GM23338 (cell line): Measurements from ENCODE around the gene TTBK1. TPM values are rescaled to one million over a fixed set of nuclear protein-coding genes. Genes with fewer than 3 reads are reported as not detected.

Experiments
- ATAC-seq: fragments of 200-7000 bp; cut with Tn5 transposase; 3 replicates; pipeline ENCODE4 v1.9.1; 2020
- DNase-seq: peaks from one replicate; pipeline ENCODE4 v3.0.0-alpha.2; 2015; ENCODE audit warnings: low spot score
- H2AFZ ChIP-seq: fragments of 200-600 bp; sonication (generic); 2 replicates; pipeline ENCODE4 v1.8.0; 2016; ENCODE audit warnings: antibody characterized with exemption, mild to moderate bottlenecking, moderate library complexity
- H3F3A ChIP-seq: fragments of 200-600 bp; sonication (generic); replicated peaks from 2 replicates; pipeline ENCODE4 v1.8.0; 2017; ENCODE audit warnings: antibody characterized with exemption, mixed run types, low read depth
- H3K27ac ChIP-seq: fragments of 200-600 bp; sonication (generic); 2 replicates; pipeline ENCODE4 v1.6.1; 2016; ENCODE audit warnings: low read depth
- H3K27me3 ChIP-seq: fragments of 200-600 bp; sonication (generic); 2 replicates; pipeline ENCODE4 v1.8.0; 2016; ENCODE audit warnings: mild to moderate bottlenecking, mixed run types, moderate library complexity; ENCODE audit not compliant: insufficient read depth
- H3K36me3 ChIP-seq: fragments of 200-600 bp; sonication (generic); 2 replicates; pipeline ENCODE4 v1.8.0; 2016; ENCODE audit warnings: mild to moderate bottlenecking; ENCODE audit not compliant: insufficient read depth
- H3K4me1 ChIP-seq: fragments of 200-600 bp; sonication (generic); 2 replicates; pipeline ENCODE4 v1.8.0; 2016; ENCODE audit warnings: mild to moderate bottlenecking, moderate library complexity; ENCODE audit not compliant: insufficient read depth
- H3K4me2 ChIP-seq: fragments of 200-600 bp; sonication (generic); 2 replicates; pipeline ENCODE4 v1.7.1; 2017; ENCODE audit warnings: mixed run types
- H3K4me3 ChIP-seq: fragments of 200-600 bp; sonication (generic); 2 replicates; pipeline ENCODE4 v1.6.1; 2016; ENCODE audit warnings: mixed run types
- H3K79me2 ChIP-seq: fragments of 200-600 bp; sonication (generic); replicated peaks from 2 replicates; pipeline ENCODE4 v1.8.0; 2017; ENCODE audit warnings: mild to moderate bottlenecking; ENCODE audit not compliant: insufficient read depth
- H3K9me2 ChIP-seq: fragments of 200-600 bp; sonication (generic); 2 replicates; pipeline ENCODE4 v1.8.0; 2017; ENCODE audit not compliant: insufficient read depth
- H4K20me1 ChIP-seq: fragments of 200-600 bp; sonication (generic); replicated peaks from 2 replicates; pipeline ENCODE4 v1.8.0; 2017; ENCODE audit warnings: mild to moderate bottlenecking; ENCODE audit not compliant: insufficient read depth
- H3K27ac Mint-ChIP-seq: 2 replicates; pipeline ENCODE4 v1.8.0; 2020; ENCODE audit warnings: inconsistent platforms, mild to moderate bottlenecking, moderate library complexity, mixed read lengths
- H3K27me3 Mint-ChIP-seq: 3 replicates; pipeline ENCODE4 v1.8.0; 2022; ENCODE audit warnings: low read depth, mild to moderate bottlenecking, moderate library complexity, mixed read lengths, inconsistent platforms; ENCODE audit not compliant: insufficient read depth, poor library complexity
- H3K36me3 Mint-ChIP-seq: 3 replicates; pipeline ENCODE4 v1.8.0; 2021; ENCODE audit warnings: low read depth, mild to moderate bottlenecking, inconsistent platforms, moderate library complexity, mixed read lengths
- H3K4me1 Mint-ChIP-seq: 3 replicates; pipeline ENCODE4 v1.8.0; 2020; ENCODE audit warnings: mild to moderate bottlenecking, inconsistent platforms, mixed read lengths
- H3K4me3 Mint-ChIP-seq: 3 replicates; pipeline ENCODE4 v1.8.0; 2021; ENCODE audit warnings: moderate library complexity, mild to moderate bottlenecking, inconsistent platforms, mixed read lengths
- H3K9me3 Mint-ChIP-seq: 3 replicates; pipeline ENCODE4 v1.8.0; 2020; ENCODE audit warnings: moderate library complexity, mild to moderate bottlenecking, inconsistent platforms, mixed read lengths
- CREB1 ChIP-seq: fragments of 250-450 bp; sonication (Bioruptor Pico); IDR thresholded peaks from 2 replicates; pipeline ENCODE4 v1.5.0; 2020; ENCODE audit warnings: low read depth, mild to moderate bottlenecking, moderate library complexity
- CTCF ChIP-seq, 2 experiments: fragments of 200-600 bp in 1 of 2; sonication (generic) in 1 of 2; conservative IDR thresholded peaks; 2 replicates each; pipeline versions ENCODE4 v1.5.1 to v1.6.1; 2016 to 2017; ENCODE audit warnings: antibody characterized with exemption in 2 of 2, low read depth in 2 of 2, mild to moderate bottlenecking in 2 of 2, moderate library complexity in 1 of 2
- ETS1 ChIP-seq: IDR thresholded peaks from 2 replicates; pipeline ENCODE4 v1.6.1; 2016; ENCODE audit warnings: antibody characterized with exemption
- EZH2 ChIP-seq: fragments of 200-600 bp; sonication (generic); IDR thresholded peaks from one replicate; pipeline ENCODE4 v1.8.0; 2017; ENCODE audit warnings: antibody characterized with exemption, mild to moderate bottlenecking, low read depth; ENCODE audit not compliant: unreplicated experiment
- EZH2phosphoT487 ChIP-seq: fragments of 200-600 bp; sonication (generic); IDR thresholded peaks from one replicate; pipeline ENCODE4 v1.8.1; 2018; ENCODE audit warnings: antibody characterized with exemption; ENCODE audit not compliant: unreplicated experiment
- JUNB ChIP-seq: IDR thresholded peaks from one replicate; pipeline ENCODE4 v1.6.1; 2016; ENCODE audit warnings: antibody characterized with exemption; ENCODE audit not compliant: unreplicated experiment
- NANOG ChIP-seq: IDR thresholded peaks from 2 replicates; pipeline ENCODE4 v1.6.1; 2016; ENCODE audit warnings: antibody characterized with exemption, borderline replicate concordance
- POLR2AphosphoS5 ChIP-seq: IDR thresholded peaks from 2 replicates; pipeline ENCODE4 v1.6.1; 2016; ENCODE audit warnings: antibody characterized with exemption, low read depth
- REST ChIP-seq: IDR thresholded peaks from one replicate; pipeline ENCODE4 v1.6.1; 2018; ENCODE audit warnings: antibody characterized with exemption; ENCODE audit not compliant: unreplicated experiment
- STAT1 ChIP-seq: IDR thresholded peaks from one replicate; pipeline ENCODE4 v1.6.1; 2016; ENCODE audit warnings: antibody characterized with exemption; ENCODE audit not compliant: unreplicated experiment
- ZNF114 ChIP-seq: fragments of 250-450 bp; sonication (Bioruptor Pico); IDR thresholded peaks from 2 replicates; pipeline ENCODE4 v1.5.0; 2020; ENCODE audit warnings: mild to moderate bottlenecking, moderate library complexity
- ZNF331 ChIP-seq: fragments of 250-450 bp; sonication (Bioruptor Pico); IDR thresholded peaks from 2 replicates; pipeline ENCODE4 v1.5.0; 2020; ENCODE audit warnings: low read depth, mild to moderate bottlenecking, moderate library complexity
- ZNF462 ChIP-seq: fragments of 250-450 bp; sonication (Bioruptor Pico); IDR thresholded peaks from 2 replicates; pipeline ENCODE4 v1.5.0; 2020; ENCODE audit warnings: mild to moderate bottlenecking, moderate library complexity
- polyA plus RNA-seq: library from polyadenylated mRNA; unstranded; fragments of >200 nt; fragmentation: Nextera tagmentation; extraction: Ambion mirVana; gene quantifications from 2 replicates; pipeline ENCODE4 v1.2.1, GENCODE V29; 2016
- total RNA-seq: library from RNA; depleted of rRNA; stranded (reverse); fragments of >200 nt; shearing (Covaris generic); gene quantifications from 2 replicates; pipeline ENCODE4 v1.2.3, GENCODE V29; 2014

The TTBK1 gene
- total and polyA plus RNA-seq, 2 experiments from 2014 or later, result 0.29 to 1.1 TPM

- 0 out of 2 replicates have a peak, but pooled peaks cover 4% of the 10 kb centered on the region for H3K4me1 ChIP-seq
- Mint-ChIP-seq H3K27ac (no peak overlapping the region), H3K4me1 (peaks cover 4% of the 10 kb centered on the region; the same call in 2 of the 3 replicates), H3K9me3 (no peaks in the 10 kb centered on the region; the same call in 2 of the 3 replicates), H3K27me3 (peaks cover 28% of the 10 kb centered on the region), H3K36me3 (peaks cover 4% of the 10 kb centered on the region; the same call in 2 of the 3 replicates), H3K4me3 (no peak overlapping the region; the same call in 2 of the 3 replicates)
- H3K4me2 ChIP-seq, result no peak overlapping the region
- H3F3A ChIP-seq, result peaks cover 6% of the 10 kb centered on the region; the same call in 1 of the 2 replicates
- DNase-seq, result no peak
- H3K9me2 ChIP-seq, result no peaks in the 10 kb centered on the region
- no peak overlapping the region for H3K4me3 ChIP-seq
- no peak for ATAC-seq
- no peaks in the 10 kb centered on the region; the same call in 1 of the 2 replicates for H4K20me1 ChIP-seq
- TF ChIP-seq CTCF (conservative IDR thresholded peaks at IDR 0.05; ENCODE audit: low read depth in 2 of 2) (no peak), ZNF462 (CRISPR knock-in tag) (no peak), ETS1 (no peak), POLR2AphosphoS5 (no peak), EZH2 (no peak), EZH2phosphoT487 (no peak), STAT1 (no peak), ZNF331 (CRISPR knock-in tag) (no peak), NANOG (no peak), CREB1 (CRISPR knock-in tag) (no peak), REST (no peak), JUNB (no peak), ZNF114 (CRISPR knock-in tag) (no peak)
- H3K27ac ChIP-seq, result no peak overlapping the region
- peaks cover 36% of the 10 kb centered on the region for H3K27me3 ChIP-seq
- no peak overlapping the region for H2AFZ ChIP-seq
- H3K79me2 ChIP-seq, result no peaks in the 10 kb centered on the region
- H3K36me3 ChIP-seq, result no peaks in the 10 kb centered on the region
Measured at GRCh38 chr6:43231735-43232450, 11.4 kb upstream of the TTBK1 start.
